GM19351 (cell line): Measurements from ENCODE around the gene ARHGEF19.
"Not testable (repeated sequence)": the region's sequence is repeated elsewhere in the genome, so short reads cannot be mapped to it uniquely, and the experiment has no call there.

ENCODE experiments used
- ATAC-seq: cut with Tn5 transposase; IDR thresholded peaks from one replicate; pipeline ENCODE4 v1.9.1; 2021; ENCODE audit warnings: mild to moderate bottlenecking, moderate library complexity; ENCODE audit not compliant: unreplicated experiment

ARHGEF19 gene

GRCh38 chr1:16205891-16206546 is 6.4 kb downstream of the ARHGEF19 start:
- ATAC-seq, result peak; percentile 15

GRCh38 chr1:16205334-16205671 is 7.1 kb downstream of the ARHGEF19 start:
- ATAC-seq, result no peak

GRCh38 chr1:16204634-16205333 is 7.7 kb downstream of the ARHGEF19 start:
- ATAC-seq, result no peak

GRCh38 chr1:16204216-16204615 is 8.2 kb downstream of the ARHGEF19 start:
- no peak for ATAC-seq

GRCh38 chr1:16203550-16203949 is 8.9 kb downstream of the ARHGEF19 start:
- ATAC-seq, result no peak

GRCh38 chr1:16202281-16203210 is 9.9 kb downstream of the ARHGEF19 start:
- no peak for ATAC-seq

GRCh38 chr1:16199700-16200099 is 12.8 kb downstream of the ARHGEF19 start:
- no peak for ATAC-seq

- ATAC-seq, result no peak
These were observed 13.3 kb downstream of the ARHGEF19 start for GRCh38 chr1:16199157-16199501.

GRCh38 chr1:16198444-16199156 is 13.9 kb downstream of the ARHGEF19 start:
- no peak for ATAC-seq

- ATAC-seq, result no peak
These were observed 15.6 kb downstream of the ARHGEF19 start for GRCh38 chr1:16196874-16197273.

GRCh38 chr1:16196139-16196538 is 16.3 kb downstream of the ARHGEF19 start:
- not testable (repeated sequence) for ATAC-seq

GRCh38 chr1:16195518-16195905 is 16.9 kb downstream of the ARHGEF19 start:
- ATAC-seq, result no peak

GRCh38 chr1:16191916-16192546 is 20.4 kb downstream of the ARHGEF19 start:
- ATAC-seq, result no peak

GRCh38 chr1:16191309-16191708 is 21.1 kb downstream of the ARHGEF19 start:
- no peak for ATAC-seq

- ATAC-seq, result no peak
These were observed 22.4 kb downstream of the ARHGEF19 start for GRCh38 chr1:16189921-16190621.

- ATAC-seq, result no peak
These were observed 23.4 kb downstream of the ARHGEF19 start for GRCh38 chr1:16189003-16189402.

GRCh38 chr1:16187748-16188401 is 24.6 kb downstream of the ARHGEF19 start:
- no peak for ATAC-seq

GRCh38 chr1:16186655-16187235 is 25.7 kb downstream of the ARHGEF19 start:
- no peak for ATAC-seq
